HCT116 (cell line): Measurements from ENCODE around the gene PPM1A. TPM values are rescaled to one million over a fixed set of nuclear protein-coding genes. Genes with fewer than 3 reads are reported as not detected.
A peak's percentile ranks its signal among the peaks of the same experiment; 100 is the strongest.

Source experiments
- ATAC-seq: fragments of 200-7000 bp; cut with Tn5 transposase; 2 replicates; pipeline ENCODE4 v1.9.1; 2020; ENCODE audit warnings: mild to moderate bottlenecking, moderate library complexity
- BruUV-seq: library from RNA; stranded (reverse); fragments of 400-500 nt; replicated peaks from 2 replicates; lab custom pipeline; 2021; lab: Mats Ljungman, UMichigan
- CTCF ChIA-PET: fragments of 300-600 bp; sonication (Branson Sonifier 250); formaldehyde crosslinking; loops from one replicate; lab custom pipeline; 2021; ENCODE audit warnings: antibody characterized with exemption; lab: Charles Lee
- POLR2A ChIA-PET: fragments of 300-600, 350-600 bp; sonication (Branson Sonifier 250); formaldehyde crosslinking; loops from one replicate; lab custom pipeline; 2021; ENCODE audit warnings: antibody characterized with exemption; lab: Charles Lee
- RAD21 ChIA-PET, 2 experiments: fragments of 300-600 bp; sonication (Branson Sonifier 250); formaldehyde crosslinking; loops; one replicate each; lab custom pipeline; 2023; ENCODE audit warnings: low total read pairs in 2 of 2; ENCODE audit not compliant: uncharacterized antibody in 2 of 2, unreplicated experiment in 2 of 2, low non-redundant PET in 1 of 2; lab: Charles Lee
- DNase-seq: peaks from one replicate; pipeline ENCODE4 v3.0.0-alpha.2; 2010; ENCODE audit warnings: low read depth, low spot score
- H2AFZ ChIP-seq: fragments of 200-600 bp; shearing (Covaris generic), sonication (generic); 2 replicates; pipeline ENCODE4 v1.6.1; 2017; ENCODE audit warnings: low read depth, mixed run types, mixed read lengths, antibody characterized with exemption, low read length; ENCODE audit not compliant: poor library complexity, severe bottlenecking
- H3K27ac ChIP-seq: 2 replicates; pipeline ENCODE4 v1.5.1; 2012; ENCODE audit warnings: low read depth, low read length
- H3K27me3 ChIP-seq: fragments of 200-600 bp; sonication (generic); 2 replicates; pipeline ENCODE4 v1.6.1; 2016; ENCODE audit warnings: mixed run types, low read length, mixed read lengths; ENCODE audit not compliant: insufficient read depth
- H3K36me3 ChIP-seq, 2 experiments: fragments of 200-500 bp in 1 of 2; fragments of 200-600 bp in 1 of 2; sonication (Bioruptor generic) in 1 of 2; sonication (generic) in 1 of 2; 2 replicates each; pipeline versions ENCODE4 v1.5.1 to v1.6.1; 2014 to 2016; ENCODE audit warnings: low read length in 2 of 2, inconsistent platforms in 1 of 2, mixed read lengths in 1 of 2, mixed run types in 1 of 2; ENCODE audit not compliant: insufficient read depth in 2 of 2, control insufficient read depth in 1 of 2
- H3K4me1 ChIP-seq, 2 experiments: fragments of 200-600 bp in 1 of 2; sonication (generic) in 1 of 2; 2 replicates each; pipeline versions ENCODE4 v1.5.1 to v1.6.1; 2012 to 2017; ENCODE audit warnings: low read length in 2 of 2, inconsistent platforms in 1 of 2, mild to moderate bottlenecking in 1 of 2, mixed read lengths in 1 of 2, mixed run types in 1 of 2, moderate library complexity in 1 of 2; ENCODE audit not compliant: insufficient read depth in 2 of 2, control insufficient read depth in 1 of 2
- H3K4me2 ChIP-seq: fragments of 200-600 bp; sonication (generic); 2 replicates; pipeline ENCODE4 v1.6.1; 2017; ENCODE audit warnings: mixed run types, low read length, mixed read lengths
- H3K4me3 ChIP-seq, 2 experiments: fragments of 200-600 bp in 1 of 2; sonication (generic) in 1 of 2; replicated peaks in 1 of 2; 2 replicates each; pipeline ENCODE4 v1.5.1; 2011 to 2016; ENCODE audit warnings: low read length in 2 of 2, control low read depth in 1 of 2, low read depth in 1 of 2, mild to moderate bottlenecking in 1 of 2, mixed read lengths in 1 of 2, mixed run types in 1 of 2
- H3K79me2 ChIP-seq: fragments of 200-600 bp; sonication (generic); 2 replicates; pipeline ENCODE4 v1.6.1; 2017; ENCODE audit warnings: mild to moderate bottlenecking, mixed run types, low read length, moderate library complexity, mixed read lengths; ENCODE audit not compliant: insufficient read depth
- H3K9ac ChIP-seq: fragments of 200-600 bp; sonication (generic); 2 replicates; pipeline ENCODE4 v1.6.1; 2016; ENCODE audit warnings: low read length, mixed read lengths
- H3K9me2 ChIP-seq: fragments of 200-600 bp; sonication (generic), shearing (Covaris generic); 2 replicates; pipeline ENCODE4 v1.6.1; 2017; ENCODE audit warnings: mixed run types, mild to moderate bottlenecking, moderate library complexity; ENCODE audit not compliant: insufficient read depth
- H3K9me3 ChIP-seq, 2 experiments: fragments of 200-500 bp in 1 of 2; fragments of 200-600 bp in 1 of 2; sonication (Bioruptor generic) in 1 of 2; sonication (generic) in 1 of 2; 2 replicates each; pipeline ENCODE4 v1.6.1; 2014 to 2017; ENCODE audit warnings: low read length in 2 of 2, mixed read lengths in 2 of 2, inconsistent platforms in 1 of 2, low read depth in 1 of 2, mild to moderate bottlenecking in 1 of 2, mixed run types in 1 of 2, moderate library complexity in 1 of 2; ENCODE audit not compliant: control insufficient read depth in 1 of 2, insufficient read depth in 1 of 2
- H4K20me1 ChIP-seq: fragments of 200-600 bp; sonication (generic), shearing (Covaris generic); 2 replicates; pipeline ENCODE4 v1.6.1; 2017; ENCODE audit warnings: mixed run types, mild to moderate bottlenecking, moderate library complexity; ENCODE audit not compliant: insufficient read depth
- CEBPB ChIP-seq: IDR thresholded peaks from 2 replicates; pipeline ENCODE4 v1.6.1; 2012; ENCODE audit warnings: low read depth
- EGR1 ChIP-seq: IDR thresholded peaks from 2 replicates; pipeline ENCODE4 v1.6.1; 2012; ENCODE audit warnings: low read depth
- ELF1 ChIP-seq: IDR thresholded peaks from 2 replicates; pipeline ENCODE4 v1.6.1; 2012; ENCODE audit warnings: low read depth, borderline replicate concordance
- EZH2 ChIP-seq: fragments of 200-600 bp; sonication (generic); IDR thresholded peaks from 2 replicates; pipeline ENCODE4 v1.6.1; 2017; ENCODE audit warnings: antibody characterized with exemption, mixed run types
- EZH2phosphoT487 ChIP-seq: fragments of 200-600 bp; IDR thresholded peaks from 2 replicates; pipeline ENCODE4 v1.6.1; 2018; ENCODE audit warnings: antibody characterized with exemption, borderline replicate concordance
- FOSL1 ChIP-seq: IDR thresholded peaks from 2 replicates; pipeline ENCODE4 v1.6.1; 2012; ENCODE audit warnings: low read depth
- JUND ChIP-seq: IDR thresholded peaks from 2 replicates; pipeline ENCODE4 v1.6.1; 2012
- POLR2A ChIP-seq: IDR thresholded peaks from 2 replicates; pipeline ENCODE4 v1.7.0; 2011; ENCODE audit warnings: borderline replicate concordance; ENCODE audit not compliant: insufficient read depth, insufficient read length; ENCODE audit errors: extremely low read depth
- POLR2AphosphoS5 ChIP-seq: IDR thresholded peaks from 2 replicates; pipeline ENCODE4 v1.6.1; 2011; ENCODE audit warnings: mild to moderate bottlenecking, low read depth, low read length, moderate library complexity
- RAD21 ChIP-seq: IDR thresholded peaks from 2 replicates; pipeline ENCODE4 v1.6.1; 2012; ENCODE audit warnings: low read depth, mild to moderate bottlenecking
- SP1 ChIP-seq: IDR thresholded peaks from 2 replicates; pipeline ENCODE4 v1.6.1; 2012; ENCODE audit warnings: low read depth
- SRF ChIP-seq: IDR thresholded peaks from 2 replicates; pipeline ENCODE4 v1.6.1; 2012; ENCODE audit warnings: low read depth
- TCF7L2 ChIP-seq: IDR thresholded peaks from 2 replicates; pipeline ENCODE4 v1.7.0; 2011; ENCODE audit warnings: borderline replicate concordance, inconsistent platforms; ENCODE audit not compliant: insufficient read depth, insufficient read length; ENCODE audit errors: extremely low read depth
- ZNF274 ChIP-seq: fragments of 200-500 bp; sonication (Bioruptor generic); IDR thresholded peaks from 2 replicates; pipeline ENCODE4 v1.6.1; 2014; ENCODE audit warnings: mild to moderate bottlenecking, low read depth, low read length, inconsistent platforms
- intact Hi-C: fragments of 100-400 bp; cut with micrococcal nuclease; formaldehyde crosslinking; loops from 2 replicates; pipeline ENCODE4 v1.10.0; 2022
- total RNA-seq: library from RNA; stranded (reverse); gene quantifications from one replicate; pipeline ENCODE4 v1.2.1, GENCODE V29; 2021; ENCODE audit not compliant: unreplicated experiment
- TF ChIP-seq, protein P1 (sequence below): IDR thresholded peaks from 2 replicates; pipeline ENCODE4 v1.6.1; 2012; ENCODE audit warnings: low read depth
- TF ChIP-seq, protein P2 (sequence below), 3 experiments: fragments of 200-600 bp in 1 of 3; sonication (generic) in 1 of 3; IDR thresholded peaks in 2 of 3; conservative IDR thresholded peaks in 1 of 3; 2 replicates each; pipeline ENCODE4 v1.5.1; 2012 to 2017; ENCODE audit warnings: low read depth in 2 of 3, low read length in 2 of 3, antibody characterized with exemption in 1 of 3, borderline replicate concordance in 1 of 3, control low read depth in 1 of 3, mild to moderate bottlenecking in 1 of 3, mixed read lengths in 1 of 3, mixed run types in 1 of 3, moderate library complexity in 1 of 3; ENCODE audit not compliant: insufficient read depth in 1 of 3
- TF ChIP-seq, protein P3 (sequence below): IDR thresholded peaks from 2 replicates; pipeline ENCODE4 v1.6.1; 2011; ENCODE audit warnings: mild to moderate bottlenecking, low read length, moderate library complexity; ENCODE audit not compliant: insufficient replicate concordance; ENCODE audit errors: extremely low read depth
- TF ChIP-seq, protein P4 (sequence below): IDR thresholded peaks from 2 replicates; pipeline ENCODE4 v1.6.1; 2012

PPM1A gene
- total RNA-seq, 1 experiment from 2014 or later = 32.8 TPM

DNA sequence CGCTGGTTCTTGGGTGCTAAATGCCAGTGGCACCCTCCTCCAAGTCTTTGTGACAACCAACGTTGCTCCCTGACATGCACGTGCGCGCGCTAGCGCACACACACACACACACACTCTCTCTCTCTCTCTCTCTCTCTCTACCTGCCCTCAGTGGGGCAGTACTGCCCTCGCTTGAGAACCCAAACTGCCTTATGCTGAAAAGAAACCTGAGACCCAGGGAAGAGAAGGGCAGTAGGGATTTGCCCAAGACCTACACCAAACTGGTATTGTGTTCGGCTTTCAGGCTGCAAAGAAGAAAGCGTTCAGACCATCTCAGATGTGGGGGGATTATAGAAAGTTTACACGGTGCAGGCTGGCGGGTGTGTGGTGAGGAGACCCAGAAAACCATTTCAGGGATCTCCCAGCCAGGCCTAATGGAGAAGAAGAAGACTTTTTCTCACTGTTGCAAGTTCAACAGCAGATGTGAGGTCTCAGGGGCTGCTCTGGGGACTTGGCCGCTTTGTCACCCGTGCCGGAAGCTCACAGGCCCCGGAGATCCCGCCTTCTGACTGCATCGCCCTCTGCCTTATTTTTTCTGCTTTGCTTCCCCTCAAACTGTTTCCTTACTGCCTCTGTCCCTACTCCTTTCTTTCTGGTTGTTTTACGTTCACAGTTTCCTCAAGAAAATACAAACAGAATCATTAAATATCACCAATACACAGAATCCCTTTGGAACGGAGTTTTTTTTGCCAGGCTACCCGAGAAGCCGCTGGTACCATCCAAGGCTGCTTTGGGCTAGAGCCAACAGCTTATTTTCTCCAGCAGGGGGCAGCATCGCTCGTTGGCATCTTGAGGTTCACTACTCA lies 82.4 kb downstream of the PPM1A start:
- Histone ChIP-seq H3K4me3 (peak overlapping the region; percentile 47 to 55), H3K27ac (peak overlapping the region; percentile 56), H3K9me2 (no peaks in the 10 kb centered on the region), H3K4me2 (peak overlapping the region; percentile 76), H3K36me3 (no peaks in the 10 kb centered on the region), H4K20me1 (no peaks in the 10 kb centered on the region), H3K79me2 (no peaks in the 10 kb centered on the region), H3K27me3 (no peaks in the 10 kb centered on the region), H2AFZ (peak overlapping the region; percentile 94), H3K9me3 (no peaks in the 10 kb centered on the region), H3K4me1 (peaks cover 3 to 11% of the 10 kb centered on the region in 2 experiments; a peak in 2 of 4 replicates), H3K9ac (peak overlapping the region; percentile 42)
- CTCF ChIA-PET = interaction anchor here (0.7 to 2.5 kb wide), 28 partner anchors 9 to 954 kb away, joined by 3 to 17 read pairs (median 4); partner anchors contain the start of gene PPM1A
- DNase-seq (peak; percentile 67), ATAC-seq (peak; percentile 86)
- RAD21 ChIA-PET = interaction anchor here (0.7 to 1.4 kb wide), 3 partner anchors 152 to 231 kb away, joined by 4 to 5 read pairs (median 4); no protein-coding TSS in a partner anchor
- intact Hi-C loops = loop anchor here (1.0 to 10.0 kb wide), 4 partner anchors 64 to 921 kb away; no protein-coding TSS in a partner anchor
- POLR2A ChIA-PET = interaction anchor here (1.3 to 1.4 kb wide), 2 partner anchors 82 to 231 kb away, joined by 3 to 6 read pairs; partner anchors contain the start of gene PPM1A
- no TSS peak for BruUV-seq
- TF ChIP-seq SP1 = 0 out of 2 replicates have a peak, but pooled peaks have one; percentile 27
- no peak for TF ChIP-seq CEBPB
- no peak for TF ChIP-seq ELF1
- no peak for TF ChIP-seq EGR1
- TF ChIP-seq, protein P1, sequence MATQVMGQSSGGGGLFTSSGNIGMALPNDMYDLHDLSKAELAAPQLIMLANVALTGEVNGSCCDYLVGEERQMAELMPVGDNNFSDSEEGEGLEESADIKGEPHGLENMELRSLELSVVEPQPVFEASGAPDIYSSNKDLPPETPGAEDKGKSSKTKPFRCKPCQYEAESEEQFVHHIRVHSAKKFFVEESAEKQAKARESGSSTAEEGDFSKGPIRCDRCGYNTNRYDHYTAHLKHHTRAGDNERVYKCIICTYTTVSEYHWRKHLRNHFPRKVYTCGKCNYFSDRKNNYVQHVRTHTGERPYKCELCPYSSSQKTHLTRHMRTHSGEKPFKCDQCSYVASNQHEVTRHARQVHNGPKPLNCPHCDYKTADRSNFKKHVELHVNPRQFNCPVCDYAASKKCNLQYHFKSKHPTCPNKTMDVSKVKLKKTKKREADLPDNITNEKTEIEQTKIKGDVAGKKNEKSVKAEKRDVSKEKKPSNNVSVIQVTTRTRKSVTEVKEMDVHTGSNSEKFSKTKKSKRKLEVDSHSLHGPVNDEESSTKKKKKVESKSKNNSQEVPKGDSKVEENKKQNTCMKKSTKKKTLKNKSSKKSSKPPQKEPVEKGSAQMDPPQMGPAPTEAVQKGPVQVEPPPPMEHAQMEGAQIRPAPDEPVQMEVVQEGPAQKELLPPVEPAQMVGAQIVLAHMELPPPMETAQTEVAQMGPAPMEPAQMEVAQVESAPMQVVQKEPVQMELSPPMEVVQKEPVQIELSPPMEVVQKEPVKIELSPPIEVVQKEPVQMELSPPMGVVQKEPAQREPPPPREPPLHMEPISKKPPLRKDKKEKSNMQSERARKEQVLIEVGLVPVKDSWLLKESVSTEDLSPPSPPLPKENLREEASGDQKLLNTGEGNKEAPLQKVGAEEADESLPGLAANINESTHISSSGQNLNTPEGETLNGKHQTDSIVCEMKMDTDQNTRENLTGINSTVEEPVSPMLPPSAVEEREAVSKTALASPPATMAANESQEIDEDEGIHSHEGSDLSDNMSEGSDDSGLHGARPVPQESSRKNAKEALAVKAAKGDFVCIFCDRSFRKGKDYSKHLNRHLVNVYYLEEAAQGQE = no peak
- peak; percentile 63 for TF ChIP-seq RAD21
- TF ChIP-seq JUND = no peak
- no peak for TF ChIP-seq POLR2A
- TF ChIP-seq POLR2AphosphoS5 = peak; percentile 40; the same call in 1 of the 2 replicates
- TF ChIP-seq, protein P2, sequence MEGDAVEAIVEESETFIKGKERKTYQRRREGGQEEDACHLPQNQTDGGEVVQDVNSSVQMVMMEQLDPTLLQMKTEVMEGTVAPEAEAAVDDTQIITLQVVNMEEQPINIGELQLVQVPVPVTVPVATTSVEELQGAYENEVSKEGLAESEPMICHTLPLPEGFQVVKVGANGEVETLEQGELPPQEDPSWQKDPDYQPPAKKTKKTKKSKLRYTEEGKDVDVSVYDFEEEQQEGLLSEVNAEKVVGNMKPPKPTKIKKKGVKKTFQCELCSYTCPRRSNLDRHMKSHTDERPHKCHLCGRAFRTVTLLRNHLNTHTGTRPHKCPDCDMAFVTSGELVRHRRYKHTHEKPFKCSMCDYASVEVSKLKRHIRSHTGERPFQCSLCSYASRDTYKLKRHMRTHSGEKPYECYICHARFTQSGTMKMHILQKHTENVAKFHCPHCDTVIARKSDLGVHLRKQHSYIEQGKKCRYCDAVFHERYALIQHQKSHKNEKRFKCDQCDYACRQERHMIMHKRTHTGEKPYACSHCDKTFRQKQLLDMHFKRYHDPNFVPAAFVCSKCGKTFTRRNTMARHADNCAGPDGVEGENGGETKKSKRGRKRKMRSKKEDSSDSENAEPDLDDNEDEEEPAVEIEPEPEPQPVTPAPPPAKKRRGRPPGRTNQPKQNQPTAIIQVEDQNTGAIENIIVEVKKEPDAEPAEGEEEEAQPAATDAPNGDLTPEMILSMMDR (IDR thresholded peaks at IDR 0.05 in 2 of 3, conservative IDR thresholded peaks at IDR 0.05 in 1 of 3; ENCODE audit: borderline replicate concordance in 1 of 3, insufficient read depth in 1 of 3, low read depth in 2 of 3, low read length in 2 of 3) = peak; percentile 69 to 91 (median 80); a peak in 5 of 6 replicates
- TF ChIP-seq, protein P3, sequence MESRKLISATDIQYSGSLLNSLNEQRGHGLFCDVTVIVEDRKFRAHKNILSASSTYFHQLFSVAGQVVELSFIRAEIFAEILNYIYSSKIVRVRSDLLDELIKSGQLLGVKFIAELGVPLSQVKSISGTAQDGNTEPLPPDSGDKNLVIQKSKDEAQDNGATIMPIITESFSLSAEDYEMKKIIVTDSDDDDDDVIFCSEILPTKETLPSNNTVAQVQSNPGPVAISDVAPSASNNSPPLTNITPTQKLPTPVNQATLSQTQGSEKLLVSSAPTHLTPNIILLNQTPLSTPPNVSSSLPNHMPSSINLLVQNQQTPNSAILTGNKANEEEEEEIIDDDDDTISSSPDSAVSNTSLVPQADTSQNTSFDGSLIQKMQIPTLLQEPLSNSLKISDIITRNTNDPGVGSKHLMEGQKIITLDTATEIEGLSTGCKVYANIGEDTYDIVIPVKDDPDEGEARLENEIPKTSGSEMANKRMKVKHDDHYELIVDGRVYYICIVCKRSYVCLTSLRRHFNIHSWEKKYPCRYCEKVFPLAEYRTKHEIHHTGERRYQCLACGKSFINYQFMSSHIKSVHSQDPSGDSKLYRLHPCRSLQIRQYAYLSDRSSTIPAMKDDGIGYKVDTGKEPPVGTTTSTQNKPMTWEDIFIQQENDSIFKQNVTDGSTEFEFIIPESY = no peak
- no peak for TF ChIP-seq EZH2
- TF ChIP-seq, protein P4, sequence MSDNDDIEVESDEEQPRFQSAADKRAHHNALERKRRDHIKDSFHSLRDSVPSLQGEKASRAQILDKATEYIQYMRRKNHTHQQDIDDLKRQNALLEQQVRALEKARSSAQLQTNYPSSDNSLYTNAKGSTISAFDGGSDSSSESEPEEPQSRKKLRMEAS = peak; percentile 94
- peak; percentile 57 for TF ChIP-seq TCF7L2
- TF ChIP-seq EZH2phosphoT487 = no peak
- TF ChIP-seq SRF = no peak
- TF ChIP-seq FOSL1 = no peak
- TF ChIP-seq ZNF274 = no peak
